Dendritic cell treated with granulocyte-macrophage colony-stimulating factor and Interleukin-4, amounts not matched to agents 40 ng/mL and 50 ng/mL, for 4 days (primary cell): ENCODE results near the gene LAMC3.

Experiments
- H3K27ac Mint-ChIP-seq: one replicate; pipeline ENCODE4 v1.8.0; 2022; ENCODE audit warnings: mild to moderate bottlenecking, mixed read lengths
- H3K27me3 Mint-ChIP-seq: one replicate; pipeline ENCODE4 v1.8.0; 2022; ENCODE audit warnings: mild to moderate bottlenecking, mixed read lengths
- H3K36me3 Mint-ChIP-seq: one replicate; pipeline ENCODE4 v1.8.0; 2022; ENCODE audit warnings: low read depth, mixed read lengths
- H3K4me1 Mint-ChIP-seq: one replicate; pipeline ENCODE4 v1.8.0; 2022; ENCODE audit warnings: low read depth, mixed read lengths
- H3K4me3 Mint-ChIP-seq: one replicate; pipeline ENCODE4 v1.8.0; 2022; ENCODE audit warnings: mild to moderate bottlenecking, moderate library complexity, mixed read lengths
- H3K9me3 Mint-ChIP-seq: one replicate; pipeline ENCODE4 v1.8.0; 2022; ENCODE audit warnings: mixed read lengths
- intact Hi-C: fragments of 100-400 bp; cut with micrococcal nuclease; formaldehyde crosslinking; loops from one replicate; pipeline ENCODE4 v1.15.0; 2022

Gene LAMC3

DNA sequence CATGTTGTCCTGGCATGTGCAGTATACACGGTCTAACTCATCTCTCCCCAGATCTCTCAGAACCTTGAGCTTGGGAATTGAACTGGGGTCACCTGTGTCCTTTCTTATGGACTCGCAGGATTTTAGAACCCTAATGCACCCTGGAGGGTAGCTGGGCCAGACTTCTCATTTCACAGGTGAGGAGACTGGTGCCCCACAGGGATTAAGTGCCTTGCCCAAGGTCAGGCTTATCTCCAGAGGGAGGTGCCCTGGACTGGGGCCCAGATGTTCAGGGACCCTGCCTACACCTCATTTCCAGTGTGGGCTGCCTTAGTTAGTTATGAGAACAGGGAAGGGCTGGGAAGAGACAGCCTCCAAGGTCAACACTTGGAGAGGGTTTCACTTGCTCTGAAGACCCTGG is 112.4 kb downstream of the LAMC3 start:
- intact Hi-C loops: no loop called here

DNA sequence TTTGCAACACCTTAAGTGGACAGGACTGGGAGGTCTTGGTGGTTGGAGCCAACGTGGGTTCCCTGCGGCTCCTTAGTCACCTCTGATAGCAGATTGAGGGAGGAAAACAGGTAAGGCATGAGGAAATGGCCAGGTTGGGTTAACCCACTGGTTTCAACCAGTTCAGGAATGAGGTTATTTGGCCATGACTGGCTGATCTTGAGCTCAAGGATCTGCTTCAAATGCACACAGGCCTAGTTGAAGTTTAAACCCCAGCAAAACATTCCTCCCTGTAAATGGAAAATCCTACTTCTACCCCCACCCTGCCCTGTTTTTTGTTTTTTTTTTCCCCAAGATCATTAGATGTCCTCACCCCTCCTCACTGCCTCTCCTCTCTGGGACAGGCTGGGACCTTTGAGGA is 113.2 kb downstream of the LAMC3 start:
- peaks cover 20% of the 10 kb centered on the region for H3K4me1 Mint-ChIP-seq
- peaks cover 2% of the 10 kb centered on the region for H3K27me3 Mint-ChIP-seq
- H3K27ac Mint-ChIP-seq: no peak overlapping the region
- no peaks in the 10 kb centered on the region for H3K9me3 Mint-ChIP-seq
- intact Hi-C loops: no loop called here
- no peak overlapping the region for H3K4me3 Mint-ChIP-seq
- peaks cover 11% of the 10 kb centered on the region for H3K36me3 Mint-ChIP-seq

More for the DNA sequence above, 112.4 kb downstream of the LAMC3 start:
- Mint-ChIP-seq H3K36me3 (peaks cover 11% of the 10 kb centered on the region), H3K4me1 (peaks cover 18% of the 10 kb centered on the region), H3K9me3 (no peaks in the 10 kb centered on the region), H3K27ac (no peak overlapping the region), H3K4me3 (no peak overlapping the region), H3K27me3 (peaks cover 4% of the 10 kb centered on the region)

DNA sequence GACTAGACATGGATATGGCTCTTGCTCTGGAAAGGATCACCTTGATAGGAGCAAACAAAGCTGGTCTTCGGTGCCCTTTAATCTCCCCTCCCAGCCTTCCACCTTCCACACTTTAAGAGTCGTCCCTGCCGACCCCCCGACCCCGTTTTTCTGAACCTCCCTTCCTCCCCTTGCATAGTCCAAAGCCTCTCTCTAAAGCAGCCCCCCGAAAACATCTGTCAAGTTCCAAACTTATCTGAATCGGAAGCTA is 116.0 kb downstream of the LAMC3 start:
- peaks cover 38% of the 10 kb centered on the region for H3K36me3 Mint-ChIP-seq
- peak overlapping the region; percentile 96 for H3K27ac Mint-ChIP-seq
- H3K27me3 Mint-ChIP-seq: no peaks in the 10 kb centered on the region
- intact Hi-C loops: no loop called here
- H3K4me1 Mint-ChIP-seq: peaks cover 18% of the 10 kb centered on the region
- H3K9me3 Mint-ChIP-seq: no peaks in the 10 kb centered on the region
- H3K4me3 Mint-ChIP-seq: peak overlapping the region; percentile 96

DNA sequence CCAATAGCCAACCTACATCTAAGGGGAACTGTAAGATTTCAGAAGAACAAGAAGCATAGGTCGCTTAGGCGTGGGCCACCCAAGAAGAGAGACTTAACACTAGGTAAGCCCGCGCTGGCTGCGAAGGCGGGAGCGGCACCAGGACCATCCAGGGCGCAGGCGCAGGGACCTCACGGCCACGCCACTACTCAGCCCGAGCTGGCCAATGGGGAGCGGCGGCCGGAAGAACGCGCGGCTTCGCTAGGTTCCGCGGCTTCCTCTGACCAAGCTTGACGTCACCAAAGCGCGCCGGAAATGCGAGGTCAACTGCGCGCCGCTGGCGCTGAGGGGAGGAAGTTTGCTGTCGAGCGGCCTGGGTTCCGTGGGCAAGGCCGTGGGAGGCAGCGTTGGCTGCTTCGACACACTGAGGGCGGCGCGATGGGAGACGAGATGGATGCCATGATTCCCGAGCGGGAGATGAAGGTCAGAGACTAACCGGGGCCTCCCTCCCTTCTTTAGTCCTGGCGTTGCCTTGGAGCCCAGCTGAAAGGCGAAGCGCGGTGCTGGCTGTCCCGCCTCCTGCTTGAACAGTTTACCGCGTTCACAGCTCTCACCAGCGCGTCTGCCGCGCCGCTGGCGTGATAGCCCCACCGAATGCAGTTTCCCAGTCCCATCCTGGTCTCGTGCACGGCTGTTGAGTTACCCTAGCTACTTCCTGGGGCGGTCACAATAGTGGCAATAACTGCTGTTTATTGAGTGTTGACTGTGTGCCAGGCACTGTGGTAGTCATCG is 116.5 kb downstream of the LAMC3 start, which contains the start of gene NUP214:
Gene NUP214 (plus strand): TSS at position 299 of the 771 bp plus-strand sequence. CDS start 119 bp downstream, at position 418.
- H3K27ac Mint-ChIP-seq: peak within 1 kb of the TSS; percentile 96
- intact Hi-C loops: no loop called here
- no peaks in the 10 kb centered on the region for H3K27me3 Mint-ChIP-seq
- H3K9me3 Mint-ChIP-seq: no peaks in the 10 kb centered on the region
- H3K4me1 Mint-ChIP-seq: peaks cover 18% of the 10 kb centered on the region
- peaks cover 43% of the 10 kb centered on the region for H3K36me3 Mint-ChIP-seq
- peak within 1 kb of the TSS; percentile 96 for H3K4me3 Mint-ChIP-seq

DNA sequence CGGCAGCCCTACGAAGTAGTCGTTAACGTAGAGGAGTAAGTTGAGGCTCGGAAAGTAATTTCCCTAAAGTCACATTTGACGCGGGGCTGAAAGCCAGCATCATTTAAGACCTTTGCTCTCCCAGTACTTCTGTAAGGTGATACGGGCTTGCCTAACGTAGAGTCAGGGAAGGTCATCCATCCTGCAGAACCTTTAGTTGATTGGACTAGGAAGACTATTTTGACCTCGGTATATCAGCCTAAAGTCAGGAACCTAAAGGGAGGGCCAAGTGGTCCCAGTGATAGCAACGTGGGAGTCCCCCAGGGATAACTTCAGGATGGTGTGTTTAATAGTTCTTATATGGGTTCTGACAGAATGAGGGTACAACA is 117.1 kb downstream of the LAMC3 start:
- intact Hi-C loops: no loop called here
- Mint-ChIP-seq H3K27ac (peak overlapping the region; percentile 96), H3K9me3 (no peaks in the 10 kb centered on the region), H3K4me1 (peaks cover 18% of the 10 kb centered on the region), H3K27me3 (no peaks in the 10 kb centered on the region), H3K36me3 (peaks cover 49% of the 10 kb centered on the region), H3K4me3 (peak overlapping the region; percentile 96)

DNA sequence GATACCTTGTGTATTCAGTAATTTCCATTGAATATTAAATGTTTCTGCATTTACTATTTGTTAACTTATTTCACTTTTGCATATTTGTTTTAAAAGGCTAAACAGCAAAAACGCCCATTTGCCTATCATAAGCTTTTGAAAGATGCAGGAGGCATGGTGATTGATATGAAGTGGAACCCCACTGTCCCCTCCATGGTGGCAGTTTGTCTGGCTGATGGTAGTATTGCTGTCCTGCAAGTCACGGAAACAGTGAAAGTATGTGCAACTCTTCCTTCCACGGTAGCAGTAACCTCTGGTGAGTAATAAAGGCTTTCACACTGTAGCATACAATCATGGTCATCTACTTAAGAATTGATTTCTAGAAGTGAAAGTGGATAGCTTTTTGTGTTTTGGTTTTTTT is 120.2 kb downstream of the LAMC3 start:
- Mint-ChIP-seq H3K9me3 (no peaks in the 10 kb centered on the region), H3K4me1 (peaks cover 18% of the 10 kb centered on the region), H3K36me3 (peaks cover 81% of the 10 kb centered on the region), H3K27me3 (no peaks in the 10 kb centered on the region), H3K27ac (no peak overlapping the region), H3K4me3 (no peak overlapping the region)
- intact Hi-C loops: no loop called here

DNA sequence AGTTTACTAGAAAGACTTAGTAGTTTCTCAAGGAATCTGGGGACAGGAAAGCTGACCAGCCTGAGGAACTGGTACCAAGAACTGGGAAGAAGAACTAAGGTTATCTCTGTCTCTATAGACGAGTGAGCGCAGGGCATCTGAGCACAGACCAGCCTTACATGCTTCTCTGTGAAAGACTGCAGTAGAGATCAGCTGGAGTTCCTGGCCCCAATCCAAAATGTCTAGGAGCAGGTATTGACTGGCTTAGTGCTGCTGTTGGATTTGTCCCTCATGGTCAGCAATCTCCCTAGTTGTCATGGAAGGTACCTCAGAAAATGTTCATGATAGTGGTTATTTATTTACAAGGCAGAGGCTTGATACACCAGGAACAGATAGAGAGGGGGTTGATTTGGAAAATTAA is 129.7 kb downstream of the LAMC3 start:
- Mint-ChIP-seq H3K36me3 (peaks cover 97% of the 10 kb centered on the region), H3K27me3 (no peaks in the 10 kb centered on the region), H3K4me1 (no peaks in the 10 kb centered on the region), H3K4me3 (no peak overlapping the region), H3K9me3 (no peaks in the 10 kb centered on the region), H3K27ac (no peak overlapping the region)
- intact Hi-C loops: no loop called here

DNA sequence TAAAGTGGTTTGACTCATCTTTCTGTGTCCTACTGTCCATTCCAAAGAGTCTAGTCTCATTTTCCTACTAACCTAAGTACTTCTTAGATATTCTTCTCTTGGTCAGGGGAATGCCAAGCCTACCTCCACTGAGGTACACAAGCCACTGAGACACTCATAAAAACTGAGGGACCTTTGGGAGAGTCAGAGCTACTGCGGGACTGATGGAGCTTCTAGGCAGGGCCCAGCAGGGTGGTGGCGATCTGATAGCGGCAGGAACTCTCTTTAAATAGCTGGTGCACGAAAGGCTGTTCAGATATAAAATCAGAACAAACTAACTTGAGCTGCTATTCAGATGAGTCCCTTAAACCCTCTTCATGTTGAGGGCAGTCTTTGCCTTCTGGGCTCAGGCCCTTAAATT is 131.1 kb downstream of the LAMC3 start:
- H3K36me3 Mint-ChIP-seq: peaks cover 97% of the 10 kb centered on the region
- no peaks in the 10 kb centered on the region for H3K9me3 Mint-ChIP-seq
- H3K4me1 Mint-ChIP-seq: no peaks in the 10 kb centered on the region
- no peaks in the 10 kb centered on the region for H3K27me3 Mint-ChIP-seq
- no peak overlapping the region for H3K4me3 Mint-ChIP-seq
- intact Hi-C loops: no loop called here
- no peak overlapping the region for H3K27ac Mint-ChIP-seq

DNA sequence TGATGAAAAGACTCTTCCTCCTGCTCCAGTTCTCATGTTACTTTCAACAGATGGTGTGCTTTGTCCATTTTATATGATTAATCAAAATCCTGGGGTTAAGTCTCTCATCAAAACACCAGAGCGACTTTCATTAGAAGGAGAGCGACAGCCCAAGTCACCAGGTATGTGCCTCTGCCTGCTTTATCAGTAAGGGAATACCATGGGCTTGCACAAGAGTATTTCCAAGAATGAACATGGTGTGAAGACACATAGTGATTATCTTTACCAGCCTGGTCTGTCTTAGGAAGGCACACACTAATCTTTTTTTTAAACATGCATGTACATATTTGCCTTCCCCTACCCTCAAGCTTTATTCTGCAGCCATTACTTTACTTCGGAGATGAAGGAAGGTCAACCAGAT is 131.6 kb downstream of the LAMC3 start:
- intact Hi-C loops: no loop called here
- Mint-ChIP-seq H3K27ac (no peak overlapping the region), H3K4me1 (no peaks in the 10 kb centered on the region), H3K9me3 (no peaks in the 10 kb centered on the region), H3K27me3 (no peaks in the 10 kb centered on the region), H3K4me3 (no peak overlapping the region), H3K36me3 (peaks cover 97% of the 10 kb centered on the region)

DNA sequence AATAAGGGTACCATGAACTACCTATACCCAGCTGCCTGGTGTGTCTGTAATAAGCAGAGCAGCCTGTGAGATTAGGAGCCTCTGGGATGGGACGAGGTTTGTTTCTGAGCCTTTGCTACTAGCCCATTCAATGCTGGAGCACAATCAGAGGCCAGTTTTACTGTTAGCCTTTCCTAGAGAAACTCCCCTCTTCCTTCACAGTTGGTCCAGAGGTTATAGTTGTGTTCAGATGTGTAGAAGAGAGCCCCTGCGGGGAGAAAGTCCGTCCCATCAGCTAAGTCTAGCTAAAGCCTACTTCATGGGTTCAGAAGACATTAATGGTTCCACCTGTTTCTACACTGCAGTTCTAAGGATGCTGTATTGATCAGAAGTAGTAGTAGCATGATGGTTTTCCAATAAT is 133.2 kb downstream of the LAMC3 start:
- Mint-ChIP-seq H3K27me3 (no peaks in the 10 kb centered on the region), H3K27ac (no peak overlapping the region), H3K4me1 (no peaks in the 10 kb centered on the region), H3K9me3 (no peaks in the 10 kb centered on the region), H3K4me3 (no peak overlapping the region), H3K36me3 (peaks cover 97% of the 10 kb centered on the region)
- intact Hi-C loops: no loop called here
